Activated naive CD4-positive, alpha-beta T cell treated with anti-CD3 and anti-CD28 coated beads for 36 hours (primary cell): ENCODE measurements around the gene RAB27A. TPM values are rescaled to one million over a fixed set of nuclear protein-coding genes. Genes with fewer than 3 reads are reported as not detected.
A peak's percentile ranks its signal among the peaks of the same experiment; 100 is the strongest.

ENCODE experiments used
- CTCF ChIA-PET: fragments of 350-600 bp; sonication (Branson Sonifier 250); formaldehyde crosslinking; loops from one replicate; lab custom pipeline; 2021; ENCODE audit warnings: antibody characterized with exemption; lab: Charles Lee
- DNase-seq: peaks from one replicate; pipeline ENCODE4 v3.0.0-alpha.2; 2020
- H3K27ac Mint-ChIP-seq: one replicate; pipeline ENCODE4 v1.8.0; 2021; ENCODE audit warnings: mild to moderate bottlenecking, mixed read lengths
- H3K27me3 Mint-ChIP-seq: one replicate; pipeline ENCODE4 v1.8.0; 2021; ENCODE audit warnings: low read depth, mixed read lengths
- H3K36me3 Mint-ChIP-seq: one replicate; pipeline ENCODE4 v1.8.0; 2021; ENCODE audit warnings: low read depth, mixed read lengths
- H3K4me1 Mint-ChIP-seq: one replicate; pipeline ENCODE4 v1.8.0; 2021; ENCODE audit warnings: low read depth, mixed read lengths
- H3K4me3 Mint-ChIP-seq: one replicate; pipeline ENCODE4 v1.8.0; 2021; ENCODE audit warnings: mild to moderate bottlenecking, moderate library complexity, mixed read lengths
- H3K9me3 Mint-ChIP-seq: one replicate; pipeline ENCODE4 v1.8.0; 2021; ENCODE audit warnings: mixed read lengths
- intact Hi-C: fragments of 100-400 bp; cut with micrococcal nuclease; formaldehyde crosslinking; loops from one replicate; pipeline ENCODE4 v1.15.1; 2023
- total RNA-seq, 2 experiments: library from RNA; stranded (reverse); gene quantifications; one replicate each; pipeline ENCODE4 v1.2.3, GENCODE V29; 2021

Gene RAB27A
- total RNA-seq, 2 experiments from 2014 or later: 119 to 124 TPM

DNA sequence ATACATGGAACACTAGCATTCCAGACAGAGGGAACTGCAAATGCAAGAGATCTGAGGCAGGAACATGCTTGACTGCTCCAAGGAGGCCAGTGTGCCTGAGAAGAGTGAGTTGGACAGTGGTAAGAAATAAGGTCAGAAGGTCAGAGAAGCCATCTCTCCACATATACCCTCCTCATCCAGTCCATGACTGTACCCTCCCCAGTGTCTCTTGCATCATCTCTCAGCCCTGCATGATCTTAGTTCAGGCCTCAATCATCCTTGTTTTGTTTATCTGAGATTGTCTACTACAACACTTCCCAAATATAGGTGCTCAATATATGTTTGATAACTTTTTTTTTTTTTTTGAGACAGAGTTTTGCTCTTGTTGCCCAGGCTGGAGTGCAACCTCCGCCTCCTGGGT, 87.4 kb downstream of the RAB27A start:
- Mint-ChIP-seq H3K27ac (no peak overlapping the region), H3K4me1 (peaks cover 3% of the 10 kb centered on the region), H3K36me3 (peaks cover 17% of the 10 kb centered on the region), H3K4me3 (no peak overlapping the region), H3K27me3 (no peaks in the 10 kb centered on the region), H3K9me3 (peaks cover 9% of the 10 kb centered on the region)
- no peak for DNase-seq
- CTCF ChIA-PET: interaction anchor here (1.2 kb wide), 1 partner anchor 15 kb away, joined by 9 read pairs; no protein-coding TSS in a partner anchor
- intact Hi-C loops: no loop called here

DNA sequence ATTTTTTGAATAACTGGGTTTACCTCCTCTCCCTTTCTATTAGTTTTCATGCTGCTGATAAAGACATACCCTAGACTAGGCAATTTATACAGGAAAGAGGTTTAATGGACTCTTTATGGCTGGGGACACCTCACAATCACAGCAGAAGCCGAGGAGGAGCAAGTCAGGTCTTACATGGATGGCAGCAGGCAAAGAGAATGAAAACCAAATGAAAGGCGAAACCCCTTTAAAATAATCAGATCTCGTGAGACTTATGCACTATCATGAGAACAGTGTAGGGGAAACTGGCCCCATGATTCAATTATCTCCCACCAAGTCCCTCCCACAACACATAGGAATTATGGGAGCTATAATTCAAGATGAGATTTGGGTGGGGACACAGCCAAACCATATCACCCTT, 90.9 kb downstream of the RAB27A start:
- Mint-ChIP-seq H3K9me3 (peaks cover 9% of the 10 kb centered on the region), H3K4me3 (peak overlapping the region; percentile 32), H3K27me3 (no peaks in the 10 kb centered on the region), H3K36me3 (peaks cover 7% of the 10 kb centered on the region), H3K27ac (no peak overlapping the region), H3K4me1 (peaks cover 3% of the 10 kb centered on the region)
- CTCF ChIA-PET: no interaction called here
- intact Hi-C loops: loop anchor here (1.0 kb wide), 1 partner anchor 19 kb away; no protein-coding TSS in a partner anchor
- no peak for DNase-seq

- CTCF ChIA-PET: interaction anchor here (0.6 to 1.9 kb wide), 2 partner anchors 9 to 93 kb away, joined by 3 to 12 read pairs; no protein-coding TSS in a partner anchor
- Mint-ChIP-seq H3K9me3 (peaks cover 9% of the 10 kb centered on the region), H3K27me3 (no peaks in the 10 kb centered on the region), H3K36me3 (peaks cover 11% of the 10 kb centered on the region), H3K4me1 (peaks cover 9% of the 10 kb centered on the region), H3K27ac (no peak overlapping the region), H3K4me3 (no peak overlapping the region)
- no peak for DNase-seq
- intact Hi-C loops: loop anchor here (1.0 to 2.0 kb wide), 6 partner anchors 20 to 301 kb away; partner anchors contain the start of genes CCPG1, PIERCE2, PIGB and PIGBOS1
Measured at GRCh38 chr15:55197719-55198118, 91.9 kb downstream of the RAB27A start.

DNA sequence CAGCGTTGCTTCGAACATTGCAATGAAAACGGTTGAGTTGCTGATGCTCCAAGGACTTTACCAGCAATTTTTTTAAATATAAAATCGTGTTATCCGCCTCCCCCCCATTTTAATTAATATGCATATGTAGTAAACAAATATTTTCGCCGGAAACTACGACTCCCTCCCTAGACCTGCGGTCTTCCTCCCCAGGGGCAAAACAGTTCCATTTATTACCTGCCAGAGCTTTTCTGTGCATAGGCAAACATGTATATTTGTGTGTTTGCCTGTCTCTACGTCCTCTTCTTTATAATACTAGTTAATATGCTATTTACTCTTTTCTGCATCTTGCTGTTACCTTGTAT, 92.3 kb downstream of the RAB27A start:
- DNase-seq: no peak

DNA sequence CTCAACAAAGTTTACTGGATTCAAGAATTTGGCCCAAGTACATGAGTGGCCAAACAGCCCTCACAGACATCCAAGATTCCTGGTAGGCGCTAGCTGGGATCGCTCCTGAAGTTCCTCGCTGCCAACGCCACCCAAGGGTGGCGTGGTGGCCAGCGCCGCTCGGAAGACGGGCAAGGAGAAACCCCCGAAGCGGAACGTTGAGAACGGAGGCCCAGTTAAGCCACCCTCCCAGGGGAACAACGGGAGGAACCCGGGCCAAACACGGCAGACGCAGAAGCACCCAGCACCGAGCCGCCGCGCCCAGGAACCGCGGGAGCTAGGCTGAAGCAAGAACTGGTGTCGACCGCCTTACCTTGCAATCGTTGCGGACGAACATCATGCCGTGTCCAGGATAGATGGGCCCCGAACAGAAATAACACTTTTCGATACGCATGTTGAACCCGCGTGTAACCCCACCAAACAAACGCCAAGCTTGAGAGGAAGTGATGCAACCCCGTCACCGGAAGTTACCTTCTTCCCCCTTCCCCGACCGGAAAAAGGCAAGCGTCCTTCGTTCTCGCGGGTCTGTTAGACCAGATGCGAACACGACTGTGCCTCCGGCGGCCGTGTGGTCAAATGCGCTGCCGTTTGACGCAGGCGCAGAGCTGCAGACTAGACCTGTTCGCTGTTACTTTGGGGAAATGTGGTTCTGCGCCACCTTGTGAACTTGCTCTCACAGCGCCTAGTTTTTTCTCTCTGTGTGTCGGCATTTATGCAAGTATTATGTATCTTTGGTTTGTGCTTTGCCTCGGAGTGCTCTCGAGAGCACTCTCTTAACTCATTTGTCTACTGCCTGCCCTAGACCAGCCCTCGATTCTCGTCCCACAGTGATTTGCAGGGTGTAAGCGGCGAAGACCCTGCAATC, 92.9 kb downstream of the RAB27A start, which contains the start of gene RSL24D1:
TSS of gene RSL24D1 (minus strand) at position 484 of the 904 bp plus-strand sequence. CDS start at position 433, 51 bp downstream.
- H3K27me3 Mint-ChIP-seq: no peaks in the 10 kb centered on the region
- H3K4me3 Mint-ChIP-seq: no peak within 1 kb of the TSS
- H3K36me3 Mint-ChIP-seq: peaks cover 15% of the 10 kb centered on the region
- H3K27ac Mint-ChIP-seq: no peak within 1 kb of the TSS
- H3K4me1 Mint-ChIP-seq: peaks cover 16% of the 10 kb centered on the region
- H3K9me3 Mint-ChIP-seq: peaks cover 9% of the 10 kb centered on the region
- CTCF ChIA-PET: interaction anchor here (0.6 to 1.9 kb wide), 7 partner anchors 32 to 212 kb away, joined by 3 to 12 read pairs (median 3); partner anchors contain the start of genes CCPG1, PIERCE2, PIGB and PIGBOS1
- peak; percentile 98 for DNase-seq
- intact Hi-C loops: loop anchor here (1.0 to 2.0 kb wide), 5 partner anchors 20 to 302 kb away; partner anchors contain the start of genes CCPG1, PIERCE2, PIGB and PIGBOS1

More for the DNA sequence above, 92.3 kb downstream of the RAB27A start:
- intact Hi-C loops: loop anchor here (1.0 to 2.0 kb wide), 5 partner anchors 21 to 301 kb away; partner anchors contain the start of genes CCPG1, PIERCE2, PIGB and PIGBOS1
- Mint-ChIP-seq H3K27me3 (no peaks in the 10 kb centered on the region), H3K4me3 (no peak overlapping the region), H3K4me1 (peaks cover 10% of the 10 kb centered on the region), H3K27ac (no peak overlapping the region), H3K9me3 (peaks cover 9% of the 10 kb centered on the region), H3K36me3 (peaks cover 14% of the 10 kb centered on the region)
- CTCF ChIA-PET: interaction anchor here (0.6 to 1.9 kb wide), 5 partner anchors 9 to 211 kb away, joined by 3 to 12 read pairs (median 3); partner anchors contain the start of genes CCPG1, PIERCE2, PIGB and PIGBOS1

GRCh38 chr15:55195996-55196395, 93.6 kb downstream of the RAB27A start:
- no peak for DNase-seq
- Mint-ChIP-seq H3K36me3 (peaks cover 21% of the 10 kb centered on the region), H3K4me3 (no peak overlapping the region), H3K27ac (no peak overlapping the region), H3K4me1 (peaks cover 22% of the 10 kb centered on the region), H3K27me3 (no peaks in the 10 kb centered on the region), H3K9me3 (peaks cover 9% of the 10 kb centered on the region)
- CTCF ChIA-PET: no interaction called here
- intact Hi-C loops: loop anchor here (2.0 kb wide), 2 partner anchors 19 to 303 kb away; no protein-coding TSS in a partner anchor

DNA sequence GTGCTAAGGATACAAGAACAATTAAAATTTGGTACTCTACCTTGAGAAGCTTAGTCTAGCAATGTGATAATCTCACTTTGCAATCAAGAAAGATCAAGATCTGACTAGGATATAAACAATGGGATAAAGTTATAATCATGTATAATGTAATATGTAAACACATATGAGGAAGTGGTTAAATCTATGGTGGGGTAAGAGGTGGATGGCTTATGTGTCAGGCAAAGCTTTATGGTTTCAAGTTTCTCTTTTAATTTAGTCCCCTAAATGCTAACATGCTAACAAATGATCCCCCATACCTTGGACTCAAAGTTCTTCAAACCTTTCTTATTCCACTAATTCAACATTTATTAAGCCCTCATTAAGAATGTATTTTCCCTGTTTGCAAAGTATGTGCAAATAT, 95.4 kb downstream of the RAB27A start:
- Mint-ChIP-seq H3K36me3 (peaks cover 30% of the 10 kb centered on the region), H3K27me3 (no peaks in the 10 kb centered on the region), H3K4me1 (peaks cover 29% of the 10 kb centered on the region), H3K4me3 (no peak overlapping the region), H3K27ac (no peak overlapping the region), H3K9me3 (peaks cover 8% of the 10 kb centered on the region)
- DNase-seq: no peak
- CTCF ChIA-PET: no interaction called here
- intact Hi-C loops: no loop called here

- DNase-seq: no peak
- H3K27me3 Mint-ChIP-seq: no peaks in the 10 kb centered on the region
- H3K4me1 Mint-ChIP-seq: peaks cover 45% of the 10 kb centered on the region
- CTCF ChIA-PET: no interaction called here
- intact Hi-C loops: no loop called here
- H3K4me3 Mint-ChIP-seq: no peak overlapping the region
- peaks cover 58% of the 10 kb centered on the region for H3K36me3 Mint-ChIP-seq
- H3K9me3 Mint-ChIP-seq: no peaks in the 10 kb centered on the region
- H3K27ac Mint-ChIP-seq: no peak overlapping the region
Measured at GRCh38 chr15:55186331-55186730, 103.3 kb downstream of the RAB27A start.

DNA sequence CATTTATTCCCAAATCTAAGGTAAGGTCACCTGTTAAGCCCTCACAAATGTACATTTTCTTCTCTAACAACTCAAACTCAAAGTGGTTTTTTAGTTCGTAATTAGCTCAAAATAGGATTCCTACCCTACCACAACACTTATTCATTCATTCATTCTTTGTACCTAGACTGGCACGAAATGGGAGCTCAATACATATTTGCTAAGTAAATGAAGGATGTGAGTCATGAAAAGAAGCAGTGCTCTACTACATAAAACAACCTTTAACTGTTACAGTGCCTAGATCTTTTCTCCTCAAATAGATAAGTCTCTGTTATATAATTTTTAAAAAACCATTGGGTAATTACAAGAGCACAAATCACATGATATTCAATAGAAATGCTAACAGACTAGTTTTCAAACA, 105.9 kb downstream of the RAB27A start:
- no peak overlapping the region for H3K4me3 Mint-ChIP-seq
- peaks cover 53% of the 10 kb centered on the region for H3K36me3 Mint-ChIP-seq
- H3K4me1 Mint-ChIP-seq: peaks cover 34% of the 10 kb centered on the region
- CTCF ChIA-PET: interaction anchor here (1.2 kb wide), 1 partner anchor 15 kb away, joined by 3 read pairs; no protein-coding TSS in a partner anchor
- no peaks in the 10 kb centered on the region for H3K9me3 Mint-ChIP-seq
- no peak overlapping the region for H3K27ac Mint-ChIP-seq
- no peak for DNase-seq
- intact Hi-C loops: no loop called here
- no peaks in the 10 kb centered on the region for H3K27me3 Mint-ChIP-seq

DNA sequence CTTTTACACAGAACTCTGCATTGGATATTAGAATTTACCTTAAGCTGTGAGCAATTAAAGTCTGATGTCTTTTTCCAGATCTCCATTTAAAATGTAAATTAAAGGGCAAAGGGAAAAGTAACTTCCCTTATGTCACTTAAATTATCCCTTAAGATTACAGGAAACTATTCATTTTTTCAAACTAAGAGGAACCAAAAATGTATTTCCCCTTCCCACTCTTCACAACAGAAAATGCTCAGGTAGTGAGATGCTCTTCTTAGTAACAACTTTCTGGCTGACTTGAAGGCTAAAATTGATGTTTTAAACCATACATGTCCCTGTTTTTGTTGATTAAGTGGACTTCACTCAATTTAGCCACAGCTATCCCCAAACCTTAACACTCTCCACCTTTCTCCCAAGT, 110.5 kb downstream of the RAB27A start:
- intact Hi-C loops: no loop called here
- Mint-ChIP-seq H3K9me3 (no peaks in the 10 kb centered on the region), H3K27me3 (no peaks in the 10 kb centered on the region), H3K4me3 (no peak overlapping the region), H3K36me3 (peaks cover 34% of the 10 kb centered on the region), H3K4me1 (peaks cover 4% of the 10 kb centered on the region), H3K27ac (no peak overlapping the region)
- CTCF ChIA-PET: interaction anchor here (0.6 to 1.0 kb wide), 2 partner anchors 12 to 71 kb away, joined by 3 read pairs; no protein-coding TSS in a partner anchor
- no peak for DNase-seq

DNA sequence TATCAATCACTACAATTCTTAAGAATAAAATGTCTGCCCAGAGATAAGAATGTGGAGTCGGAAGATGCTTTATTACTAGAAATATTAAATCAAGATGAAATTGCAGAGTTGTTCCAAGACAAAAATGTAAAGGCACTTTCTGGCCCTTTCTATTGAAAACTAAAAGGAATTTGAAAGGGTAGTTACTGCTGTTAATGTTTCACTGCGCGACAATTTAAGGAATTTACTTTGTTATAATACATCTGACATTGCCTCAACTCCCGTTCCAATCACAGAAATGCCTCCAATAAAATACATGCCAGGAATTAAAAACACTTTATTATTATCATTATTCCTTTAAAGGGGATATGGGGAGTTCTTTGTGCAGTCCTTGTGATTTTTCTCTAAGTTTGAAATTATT, 119.3 kb downstream of the RAB27A start:
- no peaks in the 10 kb centered on the region for H3K9me3 Mint-ChIP-seq
- no peaks in the 10 kb centered on the region for H3K27me3 Mint-ChIP-seq
- no peaks in the 10 kb centered on the region for H3K36me3 Mint-ChIP-seq
- no peaks in the 10 kb centered on the region for H3K4me1 Mint-ChIP-seq
- H3K4me3 Mint-ChIP-seq: no peak overlapping the region
- CTCF ChIA-PET: no interaction called here
- intact Hi-C loops: loop anchor here (5.0 kb wide), 1 partner anchor 1088 kb away; no protein-coding TSS in a partner anchor
- H3K27ac Mint-ChIP-seq: no peak overlapping the region
- no peak for DNase-seq

DNA sequence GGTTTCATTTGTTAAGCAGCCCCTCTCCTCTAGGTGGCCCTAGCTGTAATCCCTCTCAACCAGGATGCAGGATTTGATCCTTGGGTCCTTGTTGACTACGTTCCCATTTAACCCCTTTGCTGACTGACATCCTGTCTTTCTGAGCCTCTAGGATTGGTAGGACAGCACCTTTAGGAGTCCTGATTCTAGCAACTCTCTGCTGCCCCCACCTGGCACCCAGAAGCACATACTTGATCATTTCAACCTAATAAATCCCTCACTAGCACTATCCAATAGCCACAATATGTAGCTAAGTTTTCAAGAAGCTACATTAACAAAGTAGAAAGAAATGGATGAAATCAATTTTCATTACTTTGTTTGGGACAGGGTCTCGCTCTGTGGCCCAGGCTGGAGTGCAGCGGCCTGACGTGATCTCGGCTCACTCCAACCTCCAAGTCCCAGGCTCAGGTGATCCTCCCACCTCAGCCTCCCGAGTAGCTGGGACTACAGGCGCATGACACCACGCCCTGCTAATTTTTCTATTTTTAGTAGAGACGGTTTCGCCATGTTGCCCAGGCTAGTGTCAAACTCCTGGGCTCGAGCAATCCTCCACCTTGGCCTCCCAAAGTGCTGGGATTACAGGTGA, 121.2 kb downstream of the RAB27A start:
- peak; percentile 75 for DNase-seq
- no peak overlapping the region for H3K4me3 Mint-ChIP-seq
- H3K27me3 Mint-ChIP-seq: no peaks in the 10 kb centered on the region
- H3K9me3 Mint-ChIP-seq: no peaks in the 10 kb centered on the region
- intact Hi-C loops: loop anchor here (1.0 to 5.0 kb wide), 3 partner anchors 122 to 1361 kb away; no protein-coding TSS in a partner anchor
- CTCF ChIA-PET: interaction anchor here (0.6 to 2.3 kb wide), 13 partner anchors 9 to 1010 kb away, joined by 3 to 8 read pairs (median 5); no protein-coding TSS in a partner anchor
- H3K36me3 Mint-ChIP-seq: no peaks in the 10 kb centered on the region
- no peaks in the 10 kb centered on the region for H3K4me1 Mint-ChIP-seq
- no peak overlapping the region for H3K27ac Mint-ChIP-seq
